GM19324 (cell line): ENCODE results near the gene DERA.
A peak's percentile ranks its signal among the peaks of the same experiment; 100 is the strongest.
"Not testable (repeated sequence)": the region's sequence is repeated elsewhere in the genome, so short reads cannot be mapped to it uniquely, and the experiment has no call there.

Source experiments
- ATAC-seq: cut with Tn5 transposase; IDR thresholded peaks from one replicate; pipeline ENCODE4 v1.9.1; 2021; ENCODE audit warnings: mild to moderate bottlenecking, moderate library complexity; ENCODE audit not compliant: unreplicated experiment, low FRiP score

Gene DERA

GRCh38 chr12:15910864-15911721, at the start of gene DERA:
Gene DERA (plus strand): TSS chr12:15911332. CDS start chr12:15911384, 52 bp downstream.
- ATAC-seq: peak; percentile 96

- no peak for ATAC-seq
Observed at GRCh38 chr12:15861404-15861803, 49.7 kb upstream of the DERA start.

GRCh38 chr12:15862840-15863239, 48.3 kb upstream of the DERA start:
- no peak for ATAC-seq

- ATAC-seq: no peak
Observed at GRCh38 chr12:15863372-15863771, 47.8 kb upstream of the DERA start.

GRCh38 chr12:15863984-15864383, 47.1 kb upstream of the DERA start:
- peak; percentile 77 for ATAC-seq

- no peak for ATAC-seq
Observed at GRCh38 chr12:15868186-15868585, 42.9 kb upstream of the DERA start.

- no peak for ATAC-seq
Observed at GRCh38 chr12:15873556-15873955, 37.6 kb upstream of the DERA start.

- ATAC-seq: not testable (repeated sequence)
Observed at GRCh38 chr12:15874556-15875145, 36.5 kb upstream of the DERA start.

- no peak for ATAC-seq
Observed at GRCh38 chr12:15875863-15876262, 35.3 kb upstream of the DERA start.

- ATAC-seq: no peak
Observed at GRCh38 chr12:15879413-15879812, 31.7 kb upstream of the DERA start.

- no peak for ATAC-seq
Observed at GRCh38 chr12:15880721-15881120, 30.4 kb upstream of the DERA start.

- peak; percentile 98 for ATAC-seq
Observed at GRCh38 chr12:15882118-15882971, 28.8 kb upstream of the DERA start, which contains the start of gene STRAP. Gene STRAP (plus strand): TSS chr12:15882387. CDS start chr12:15882708, 321 bp downstream.

GRCh38 chr12:15883536-15883935, 27.6 kb upstream of the DERA start:
- ATAC-seq: no peak

- no peak for ATAC-seq
Observed at GRCh38 chr12:15886372-15887042, 24.6 kb upstream of the DERA start.

- ATAC-seq: no peak
Observed at GRCh38 chr12:15887043-15887817, 23.9 kb upstream of the DERA start.

- no peak for ATAC-seq
Observed at GRCh38 chr12:15892645-15893259, 18.4 kb upstream of the DERA start.

- no peak for ATAC-seq
Observed at GRCh38 chr12:15893260-15893659, 17.9 kb upstream of the DERA start.

GRCh38 chr12:15896867-15897266, 14.3 kb upstream of the DERA start:
- ATAC-seq: no peak

- no peak for ATAC-seq
Observed at GRCh38 chr12:15897433-15897832, 13.7 kb upstream of the DERA start.
